ENCODE data around the gene SLC38A8.

- no peak for TF ChIP-seq CTCF (IDR thresholded peaks at IDR 0.05)
- no peak for TF ChIP-seq POLR2A (IDR thresholded peaks at IDR 0.05)
Measured at GRCh38 chr16:83980794-83981193, 61.8 kb downstream of the SLC38A8 start.

Measured in Peyer's patch (tissue), 4 donors.